Neural progenitor cell (in vitro differentiated cells): Measurements from ENCODE around the gene PBXIP1. TPM values are rescaled to one million over a fixed set of nuclear protein-coding genes. Genes with fewer than 3 reads are reported as not detected.
A peak's percentile ranks its signal among the peaks of the same experiment; 100 is the strongest.

Experiments
- DNase-seq: peaks from one replicate; pipeline ENCODE4 v3.0.0-alpha.2; 2016; ENCODE audit warnings: low spot score
- H2AFZ ChIP-seq: fragments of 200-600 bp; sonication (generic); replicated peaks from 2 replicates; pipeline ENCODE4 v1.6.1; 2016; ENCODE audit warnings: antibody characterized with exemption
- H3F3A ChIP-seq: fragments of 200-600 bp; sonication (generic); 2 replicates; pipeline ENCODE4 v1.6.1; 2016; ENCODE audit warnings: antibody characterized with exemption, low read depth
- H3K27ac ChIP-seq: fragments of 200-600 bp; sonication (generic); 2 replicates; pipeline ENCODE4 v1.5.1; 2016; ENCODE audit warnings: mild to moderate bottlenecking
- H3K27me3 ChIP-seq: fragments of 200-600 bp; sonication (generic); 2 replicates; pipeline ENCODE4 v1.6.1; 2016; ENCODE audit warnings: mild to moderate bottlenecking, moderate library complexity
- H3K36me3 ChIP-seq: fragments of 200-600 bp; sonication (generic); 2 replicates; pipeline ENCODE4 v1.5.1; 2016
- H3K4me1 ChIP-seq: fragments of 200-600 bp; sonication (generic); 2 replicates; pipeline ENCODE4 v1.6.1; 2016; ENCODE audit warnings: mixed run types
- H3K4me2 ChIP-seq: fragments of 200-600 bp; sonication (generic); 2 replicates; pipeline ENCODE4 v1.6.1; 2016
- H3K4me3 ChIP-seq: fragments of 200-600 bp; sonication (generic); 2 replicates; pipeline ENCODE4 v1.5.1; 2016
- H3K79me2 ChIP-seq: fragments of 200-600 bp; sonication (generic); 2 replicates; pipeline ENCODE4 v1.6.1; 2016; ENCODE audit warnings: low read depth
- H3K9ac ChIP-seq: fragments of 200-600 bp; sonication (generic); 2 replicates; pipeline ENCODE4 v1.6.1; 2016
- H3K9me3 ChIP-seq: fragments of 200-600 bp; sonication (generic); 2 replicates; pipeline ENCODE4 v1.5.1; 2016; ENCODE audit warnings: low read depth
- H4K20me1 ChIP-seq: fragments of 200-600 bp; sonication (generic); 2 replicates; pipeline ENCODE4 v1.6.1; 2016; ENCODE audit warnings: low read depth
- H3K27ac Mint-ChIP-seq: 3 replicates; pipeline ENCODE4 v1.8.0; 2021; ENCODE audit warnings: mixed read lengths
- H3K27me3 Mint-ChIP-seq: 2 replicates; pipeline ENCODE4 v1.8.0; 2022; ENCODE audit warnings: low read depth, mild to moderate bottlenecking, inconsistent platforms, moderate library complexity, mixed read lengths; ENCODE audit not compliant: insufficient read depth
- H3K36me3 Mint-ChIP-seq: 3 replicates; pipeline ENCODE4 v1.8.0; 2021; ENCODE audit warnings: mixed read lengths
- H3K4me1 Mint-ChIP-seq: 3 replicates; pipeline ENCODE4 v1.8.0; 2021; ENCODE audit warnings: mixed read lengths
- H3K4me3 Mint-ChIP-seq: 3 replicates; pipeline ENCODE4 v1.8.0; 2021; ENCODE audit warnings: mild to moderate bottlenecking, moderate library complexity, mixed read lengths
- H3K9me3 Mint-ChIP-seq: 3 replicates; pipeline ENCODE4 v1.8.0; 2020; ENCODE audit warnings: mixed read lengths
- CTCF ChIP-seq: fragments of 200-600 bp; sonication (generic); IDR thresholded peaks from 2 replicates; pipeline ENCODE4 v1.5.1; 2017; ENCODE audit warnings: antibody characterized with exemption, mild to moderate bottlenecking
- EZH2 ChIP-seq: fragments of 200-600 bp; sonication (generic); IDR thresholded peaks from 2 replicates; pipeline ENCODE4 v1.6.1; 2017; ENCODE audit warnings: antibody characterized with exemption, mild to moderate bottlenecking, moderate library complexity
- EZH2phosphoT487 ChIP-seq: fragments of 200-600 bp; sonication (generic); IDR thresholded peaks from 2 replicates; pipeline ENCODE4 v1.6.1; 2017; ENCODE audit warnings: antibody characterized with exemption
- microRNA-seq: library from miRNA; unstranded; fragments of <30 nt; microRNA quantifications from one replicate; pipeline ENCODE4, GENCODE V29; 2016
- small RNA-seq: library from RNA; depleted of rRNA; stranded (forward); fragments of <200 nt; gene quantifications from one replicate; pipeline ENCODE3, GENCODE V24; 2015
- total RNA-seq: library from RNA; depleted of rRNA; stranded (reverse); fragments of >200 nt; gene quantifications from 2 replicates; pipeline ENCODE4 v1.2.3, GENCODE V29; 2015; ENCODE audit warnings: low replicate concordance

PBXIP1 gene
- total RNA-seq, 1 donor from 2014 or later: 21.4 TPM

GRCh38 chr1:154895798-154896197 lies 60.1 kb downstream of the PBXIP1 start:
- Histone ChIP-seq H3K79me2 (no peaks in the 10 kb centered on the region), H3K4me1 (peaks cover 8% of the 10 kb centered on the region), H4K20me1 (no peaks in the 10 kb centered on the region), H3K9me3 (no peaks in the 10 kb centered on the region), H3F3A (no peaks in the 10 kb centered on the region), H2AFZ (no peak overlapping the region), H3K4me2 (no peak overlapping the region), H3K9ac (no peak overlapping the region), H3K27me3 (no peaks in the 10 kb centered on the region), H3K27ac (no peak overlapping the region), H3K4me3 (no peak overlapping the region), H3K36me3 (no peaks in the 10 kb centered on the region)
- Mint-ChIP-seq H3K36me3 (no peaks in the 10 kb centered on the region), H3K27ac (peak overlapping the region; percentile 86), H3K4me3 (no peak overlapping the region), H3K9me3 (no peaks in the 10 kb centered on the region), H3K4me1 (peaks cover 13% of the 10 kb centered on the region), H3K27me3 (peaks cover 6% of the 10 kb centered on the region)
- TF ChIP-seq CTCF (no peak), EZH2 (no peak), EZH2phosphoT487 (no peak)
- no peak for DNase-seq

Small RNA genes lying within 50 kb of the gene (microRNA-seq; reads per million reads assigned to microRNA genes)
- not detected for gene MIR4258

Small RNA genes lying within 50 kb of the gene (small RNA-seq; reads per million reads assigned to genes)
- gene MIR4258: not detected
- gene RF00017: not detected

Other genes with a start within 250 kb of the PBXIP1 start
- gene KCNN3, start 85.8 kb downstream of the PBXIP1 start, total RNA-seq: 4.3 and 4.7 TPM in 2 replicates
- gene PMVK, start 19.4 kb downstream of the PBXIP1 start, total RNA-seq: 4.3 and 12.7 TPM in 2 replicates
- gene PYGO2, start 5.7 kb upstream of the PBXIP1 start, total RNA-seq: 32.1 and 48.1 TPM in 2 replicates
- gene SHC1, start 14.6 kb upstream of the PBXIP1 start, total RNA-seq: 69.0 and 86.5 TPM in 2 replicates
- gene CKS1B, start 18.6 kb upstream of the PBXIP1 start, total RNA-seq: 210 and 297 TPM in 2 replicates
- gene FLAD1, start 27.2 kb upstream of the PBXIP1 start, total RNA-seq: 19.3 and 47.4 TPM in 2 replicates
- gene LENEP, start 37.5 kb upstream of the PBXIP1 start, total RNA-seq: not detected in 2 replicates
- gene ZBTB7B, start 46.7 kb upstream of the PBXIP1 start, total RNA-seq: 4.7 and 15.7 TPM in 2 replicates
- gene DCST2, start 77.7 kb upstream of the PBXIP1 start, total RNA-seq: 1.8 and 2.0 TPM in 2 replicates
- not detected in 2 replicates for gene DCST1, start 77.7 kb upstream of the PBXIP1 start, total RNA-seq
- gene ADAM15, start 95.2 kb upstream of the PBXIP1 start, total RNA-seq: 15.7 and 44.9 TPM in 2 replicates
- 10.7 and 18.4 TPM in 2 replicates for gene EFNA4, start 107.6 kb upstream of the PBXIP1 start, total RNA-seq
- gene EFNA3, start 122.7 kb upstream of the PBXIP1 start, total RNA-seq: 4.0 and 9.6 TPM in 2 replicates
- gene EFNA1, start 171.8 kb upstream of the PBXIP1 start, total RNA-seq: 0.34 and 0.65 TPM in 2 replicates
- 14.4 and 29.0 TPM in 2 replicates for gene SLC50A1, start 179.8 kb upstream of the PBXIP1 start, total RNA-seq
- 16.8 and 133 TPM in 2 replicates for gene DPM3, start 184.4 kb upstream of the PBXIP1 start, total RNA-seq
- 37.8 and 100 TPM in 2 replicates for gene KRTCAP2, start 217.2 kb upstream of the PBXIP1 start, total RNA-seq
- 3.9 and 10.2 TPM in 2 replicates for gene TRIM46, start 217.8 kb upstream of the PBXIP1 start, total RNA-seq